HFF-Myc (cell line): ENCODE data around the gene CUEDC1.

ENCODE experiments used
- DNase-seq: peaks from one replicate; pipeline ENCODE4 v3.0.0-alpha.2; 2011; ENCODE audit warnings: low read depth; ENCODE audit errors: extremely low read depth
- H3K4me3 ChIP-seq: replicated peaks from 2 replicates; pipeline ENCODE4 v1.5.1; 2011; ENCODE audit warnings: low read depth, mild to moderate bottlenecking, control low read depth, low read length
- CTCF ChIP-seq: IDR thresholded peaks from 2 replicates; pipeline ENCODE4 v1.5.1; 2012; ENCODE audit warnings: mild to moderate bottlenecking, low read depth, low read length, control low read depth; ENCODE audit errors: missing control alignments

Gene CUEDC1

GRCh38 chr17:57909551-57909950 lies 45.7 kb downstream of the CUEDC1 start:
- no peak for DNase-seq
- H3K4me3 ChIP-seq, result no peak overlapping the region
- TF ChIP-seq CTCF, result no peak

GRCh38 chr17:57908278-57908677 lies 46.9 kb downstream of the CUEDC1 start:
- no peak for DNase-seq
- no peak overlapping the region for H3K4me3 ChIP-seq
- no peak for TF ChIP-seq CTCF

GRCh38 chr17:57906910-57907309 lies 48.3 kb downstream of the CUEDC1 start:
- no peak for TF ChIP-seq CTCF
- H3K4me3 ChIP-seq, result no peak overlapping the region
- DNase-seq, result no peak

- TF ChIP-seq CTCF, result no peak
- DNase-seq, result no peak
- no peak overlapping the region for H3K4me3 ChIP-seq
Measured at GRCh38 chr17:57905875-57906455, 49.2 kb downstream of the CUEDC1 start.

GRCh38 chr17:57903961-57904360 lies 51.3 kb downstream of the CUEDC1 start:
- TF ChIP-seq CTCF, result no peak
- no peak for DNase-seq

GRCh38 chr17:57902800-57903759 lies 52.1 kb downstream of the CUEDC1 start:
- no peak overlapping the region for H3K4me3 ChIP-seq
- DNase-seq, result no peak
- TF ChIP-seq CTCF, result no peak

More at GRCh38 chr17:57903961-57904360, 51.3 kb downstream of the CUEDC1 start:
- H3K4me3 ChIP-seq, result no peak overlapping the region
